Subcutaneous abdominal adipose tissue (tissue), 5 donors: ENCODE measurements around the gene KCNH3.
A peak's percentile ranks its signal among the peaks of the same experiment; 100 is the strongest.

Experiments used
- H3K27ac ChIP-seq: one replicate; pipeline ENCODE4 v1.7.0; 2013; ENCODE audit warnings: low read depth, mild to moderate bottlenecking, inconsistent platforms, low read length, moderate library complexity
- H3K27me3 ChIP-seq, 5 donors: one replicate each; pipeline ENCODE4 v1.7.0; 2013; ENCODE audit warnings: low read length in 5 of 5, inconsistent platforms in 1 of 5; ENCODE audit not compliant: control insufficient read depth in 5 of 5, insufficient read depth in 4 of 5
- H3K36me3 ChIP-seq, 5 donors: one replicate each; pipeline ENCODE4 v1.7.0; 2013; ENCODE audit warnings: low read length in 5 of 5; ENCODE audit not compliant: control insufficient read depth in 5 of 5, insufficient read depth in 5 of 5
- H3K4me1 ChIP-seq, 5 donors: one replicate each; pipeline ENCODE4 v1.7.0; 2013; ENCODE audit warnings: low read length in 5 of 5, mild to moderate bottlenecking in 3 of 5, moderate library complexity in 1 of 5; ENCODE audit not compliant: control insufficient read depth in 5 of 5, insufficient read depth in 5 of 5
- H3K4me3 ChIP-seq, 5 donors: one replicate each; pipeline ENCODE4 v1.7.0; 2013; ENCODE audit warnings: low read length in 5 of 5, low read depth in 1 of 5
- H3K9ac ChIP-seq, 5 donors: one replicate each; pipeline ENCODE4 v1.7.0; 2013; ENCODE audit warnings: low read length in 5 of 5, mild to moderate bottlenecking in 4 of 5, moderate library complexity in 3 of 5
- H3K9me3 ChIP-seq, 5 donors: one replicate each; pipeline ENCODE4 v1.7.0; 2013; ENCODE audit warnings: low read length in 5 of 5; ENCODE audit not compliant: control insufficient read depth in 5 of 5
- donor health status: healthy.
- donor health status: healthy.
- donor health status: healthy.
- donor health status: healthy.
- donor health status: healthy.

KCNH3 gene

GRCh38 chr12:49557917-49558215 is 19.0 kb downstream of the KCNH3 start:
- peaks cover 4 to 74% (median 68%) of the 10 kb centered on the region in 5 donors for H3K36me3 ChIP-seq
- H3K27me3 ChIP-seq: no peaks in the 10 kb centered on the region
- no peak overlapping the region for H3K27ac ChIP-seq

DNA sequence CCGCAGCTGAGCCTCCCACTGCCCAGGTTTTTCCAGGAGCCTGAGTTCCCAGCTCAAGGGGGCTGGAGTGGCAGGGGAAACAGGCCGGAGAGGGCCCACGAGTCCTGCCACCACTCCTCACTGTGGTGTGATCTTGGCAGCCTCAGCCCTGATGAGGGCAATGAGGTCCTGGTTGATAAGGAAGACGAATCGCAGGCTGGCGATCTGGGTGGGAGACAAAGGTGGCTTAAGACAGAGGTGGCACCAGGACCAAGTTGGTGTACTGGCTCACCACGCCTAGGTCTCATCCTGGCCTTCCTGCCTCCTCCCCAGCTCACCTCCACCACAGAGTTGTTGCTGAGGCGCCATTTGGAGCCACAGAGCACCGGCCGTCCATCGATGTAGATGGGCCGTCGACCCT is 19.7 kb downstream of the KCNH3 start:
- Histone ChIP-seq H3K36me3 (peaks cover 4 to 80% (median 74%) of the 10 kb centered on the region in 5 donors), H3K27ac (no peak overlapping the region), H3K4me3 (no peak overlapping the region), H3K9me3 (no peaks in the 10 kb centered on the region), H3K27me3 (no peaks in the 10 kb centered on the region), H3K9ac (no peak overlapping the region), H3K4me1 (no peaks in the 10 kb centered on the region)

More at GRCh38 chr12:49557917-49558215, 19.0 kb downstream of the KCNH3 start:
- H3K9ac ChIP-seq: no peak overlapping the region
- no peak overlapping the region for H3K4me3 ChIP-seq
- no peaks in the 10 kb centered on the region for H3K4me1 ChIP-seq
- no peaks in the 10 kb centered on the region for H3K9me3 ChIP-seq

DNA sequence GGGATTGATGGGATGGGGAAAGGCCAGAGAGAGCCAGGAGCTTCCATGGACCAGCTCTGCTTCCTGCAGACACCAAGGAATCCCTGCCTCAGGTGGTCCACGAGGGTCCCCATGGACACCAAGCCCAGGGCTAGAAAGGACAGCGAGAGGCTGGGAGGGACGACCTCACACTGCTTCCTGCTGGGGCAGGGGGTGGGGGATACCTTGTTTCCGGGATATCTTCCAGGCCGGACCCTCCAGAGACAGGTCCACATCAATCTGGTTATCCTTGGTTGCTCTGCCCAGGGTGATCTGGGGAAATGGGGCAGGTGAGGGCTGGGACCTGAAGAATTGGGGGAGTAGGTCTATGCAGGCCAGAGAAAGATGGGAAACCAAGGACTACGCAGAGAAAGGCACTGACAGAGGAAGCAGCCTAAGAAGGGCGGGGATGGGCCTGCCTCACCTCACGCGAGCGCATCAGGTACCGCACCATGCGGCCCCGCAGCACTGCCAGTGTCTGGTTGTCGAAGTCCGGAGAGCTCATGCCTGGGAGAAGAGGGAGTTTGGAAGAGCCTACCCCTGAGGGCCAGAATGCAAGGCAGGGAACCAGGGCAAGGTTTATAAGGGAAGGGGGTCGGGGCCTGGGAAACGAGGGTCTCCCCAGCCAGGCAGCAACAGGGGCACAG is 20.3 kb downstream of the KCNH3 start:
- H3K4me1 ChIP-seq: no peaks in the 10 kb centered on the region
- H3K27me3 ChIP-seq: no peaks in the 10 kb centered on the region
- no peak overlapping the region for H3K27ac ChIP-seq
- H3K9ac ChIP-seq: no peak overlapping the region
- H3K9me3 ChIP-seq: no peaks in the 10 kb centered on the region
- no peak overlapping the region for H3K4me3 ChIP-seq
- H3K36me3 ChIP-seq: peaks cover 4 to 86% (median 80%) of the 10 kb centered on the region in 5 donors

DNA sequence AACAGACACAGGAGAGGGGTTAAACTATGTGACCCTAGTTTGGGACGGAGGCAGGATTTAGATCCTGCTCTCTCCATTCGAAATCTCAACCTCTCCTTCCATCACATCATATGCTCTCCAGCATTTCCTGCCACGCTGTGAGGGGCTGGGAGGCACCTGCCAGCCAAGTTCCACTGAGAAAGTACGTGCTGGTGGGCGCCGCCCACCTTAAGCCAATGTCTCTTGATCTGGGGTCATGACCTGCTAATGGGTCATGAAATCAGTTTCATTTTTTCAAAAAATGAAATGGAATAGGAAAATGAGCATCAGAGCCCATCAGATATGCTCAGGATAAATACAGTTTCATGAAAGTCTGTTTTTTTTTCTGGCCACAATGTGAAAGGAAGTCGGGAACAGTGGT is 21.9 kb downstream of the KCNH3 start:
- Histone ChIP-seq H3K4me1 (no peaks in the 10 kb centered on the region), H3K27me3 (no peaks in the 10 kb centered on the region), H3K9me3 (no peaks in the 10 kb centered on the region), H3K4me3 (no peak overlapping the region), H3K27ac (no peak overlapping the region), H3K9ac (no peak overlapping the region), H3K36me3 (peaks cover 4 to 98% (median 93%) of the 10 kb centered on the region in 5 donors)

DNA sequence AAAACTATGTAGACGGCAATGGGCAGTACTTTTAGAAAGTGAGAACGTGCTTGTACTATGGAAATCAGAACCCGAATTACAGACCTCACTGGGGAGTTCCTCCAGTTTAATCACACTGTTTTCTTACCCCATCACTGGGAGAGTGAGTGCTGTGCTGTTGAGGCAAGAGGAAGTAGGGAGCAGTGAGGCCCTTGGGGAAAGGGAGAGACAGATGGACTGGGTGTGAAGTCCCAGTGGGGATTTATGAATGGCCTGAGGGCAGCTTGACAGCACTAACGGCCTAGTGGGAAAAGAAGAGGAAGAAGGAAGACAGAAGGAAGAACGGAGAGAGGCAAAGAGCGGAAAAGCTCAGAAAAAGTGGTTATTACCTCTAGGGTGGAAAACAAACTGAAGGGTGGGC is 23.4 kb downstream of the KCNH3 start:
- no peak overlapping the region for H3K27ac ChIP-seq
- no peak overlapping the region for H3K4me3 ChIP-seq
- H3K27me3 ChIP-seq: no peaks in the 10 kb centered on the region
- H3K36me3 ChIP-seq: peaks cover 4 to 86% (median 79%) of the 10 kb centered on the region in 5 donors
- no peak overlapping the region for H3K9ac ChIP-seq
- H3K9me3 ChIP-seq: no peaks in the 10 kb centered on the region
- peaks cover 0 to 11% (median 11%) of the 10 kb centered on the region in 5 donors for H3K4me1 ChIP-seq

- Histone ChIP-seq H3K27ac (no peak overlapping the region), H3K27me3 (no peaks in the 10 kb centered on the region), H3K9me3 (no peaks in the 10 kb centered on the region), H3K36me3 (peaks cover 4 to 80% (median 73%) of the 10 kb centered on the region in 5 donors), H3K4me1 (peaks cover 1 to 15% (median 15%) of the 10 kb centered on the region in 5 donors), H3K4me3 (no peak overlapping the region), H3K9ac (no peak overlapping the region)
These were observed 24.0 kb downstream of the KCNH3 start for GRCh38 chr12:49562831-49563230.

DNA sequence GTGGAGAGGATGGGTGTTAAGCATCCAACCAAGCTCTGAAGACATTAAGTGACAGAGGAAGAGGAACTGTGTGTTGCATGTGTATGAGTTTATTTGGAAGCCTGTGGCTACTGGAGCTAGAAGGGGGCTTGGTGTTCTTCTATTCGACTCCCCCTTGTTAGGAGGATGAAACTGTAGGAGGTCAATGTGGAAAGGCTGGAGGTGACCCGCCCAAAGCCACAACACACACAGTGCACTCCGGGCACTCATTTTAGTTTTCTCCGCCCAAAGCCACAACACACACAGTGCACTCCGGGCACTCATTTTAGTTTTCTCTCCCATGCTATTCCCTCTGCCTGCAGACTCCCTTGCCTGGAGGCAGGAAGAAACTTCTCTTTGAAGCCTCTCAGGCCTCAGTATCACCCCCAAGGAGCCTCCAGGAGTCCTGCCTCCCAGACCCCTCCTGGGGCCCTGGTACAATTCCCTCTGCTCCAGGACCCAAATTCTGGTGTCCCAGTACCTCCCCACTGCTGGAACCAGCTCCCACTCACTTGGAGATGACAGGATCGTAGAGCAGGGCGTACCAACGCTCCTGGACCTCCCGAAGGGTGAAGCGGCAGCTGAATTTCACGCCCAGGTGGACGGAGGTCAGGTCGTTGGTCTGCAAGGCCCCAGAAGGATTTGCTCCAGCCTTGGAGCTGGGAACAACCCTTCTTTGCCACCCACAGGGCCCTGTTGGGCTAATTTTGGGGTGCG is 25.3 kb downstream of the KCNH3 start:
- Histone ChIP-seq H3K4me3 (no peak overlapping the region), H3K36me3 (peaks cover 4 to 67% (median 61%) of the 10 kb centered on the region in 5 donors), H3K27me3 (no peaks in the 10 kb centered on the region), H3K9ac (no peak overlapping the region), H3K27ac (no peak overlapping the region), H3K9me3 (no peaks in the 10 kb centered on the region), H3K4me1 (peaks cover 4 to 25% (median 23%) of the 10 kb centered on the region in 5 donors)

- no peak overlapping the region for H3K27ac ChIP-seq
- peak overlapping the region in 1 of 5 donors; percentile 20 for H3K9ac ChIP-seq
- no peaks in the 10 kb centered on the region for H3K27me3 ChIP-seq
- H3K4me1 ChIP-seq: peaks cover 4 to 26% (median 24%) of the 10 kb centered on the region in 5 donors
- no peaks in the 10 kb centered on the region for H3K9me3 ChIP-seq
- peaks cover 4 to 60% (median 54%) of the 10 kb centered on the region in 5 donors for H3K36me3 ChIP-seq
- H3K4me3 ChIP-seq: no peak overlapping the region
These were observed 26.0 kb downstream of the KCNH3 start for GRCh38 chr12:49564686-49565405.

GRCh38 chr12:49565406-49566265 is 26.8 kb downstream of the KCNH3 start:
- H3K27me3 ChIP-seq: no peaks in the 10 kb centered on the region
- H3K9me3 ChIP-seq: no peaks in the 10 kb centered on the region
- no peak overlapping the region for H3K27ac ChIP-seq
- peaks cover 4 to 26% (median 24%) of the 10 kb centered on the region in 5 donors for H3K4me1 ChIP-seq
- H3K9ac ChIP-seq: no peak overlapping the region
- peaks cover 4 to 52% (median 46%) of the 10 kb centered on the region in 5 donors for H3K36me3 ChIP-seq
- no peak overlapping the region for H3K4me3 ChIP-seq
